Measurements from ENCODE around the gene FANCE. TPM values are rescaled to one million over a fixed set of nuclear protein-coding genes. Genes with fewer than 3 reads are reported as not detected.

Gene FANCE
- total RNA-seq, 4 donors from 2014 or later = 4.1 to 6.6 (median 6.2) TPM

DNA sequence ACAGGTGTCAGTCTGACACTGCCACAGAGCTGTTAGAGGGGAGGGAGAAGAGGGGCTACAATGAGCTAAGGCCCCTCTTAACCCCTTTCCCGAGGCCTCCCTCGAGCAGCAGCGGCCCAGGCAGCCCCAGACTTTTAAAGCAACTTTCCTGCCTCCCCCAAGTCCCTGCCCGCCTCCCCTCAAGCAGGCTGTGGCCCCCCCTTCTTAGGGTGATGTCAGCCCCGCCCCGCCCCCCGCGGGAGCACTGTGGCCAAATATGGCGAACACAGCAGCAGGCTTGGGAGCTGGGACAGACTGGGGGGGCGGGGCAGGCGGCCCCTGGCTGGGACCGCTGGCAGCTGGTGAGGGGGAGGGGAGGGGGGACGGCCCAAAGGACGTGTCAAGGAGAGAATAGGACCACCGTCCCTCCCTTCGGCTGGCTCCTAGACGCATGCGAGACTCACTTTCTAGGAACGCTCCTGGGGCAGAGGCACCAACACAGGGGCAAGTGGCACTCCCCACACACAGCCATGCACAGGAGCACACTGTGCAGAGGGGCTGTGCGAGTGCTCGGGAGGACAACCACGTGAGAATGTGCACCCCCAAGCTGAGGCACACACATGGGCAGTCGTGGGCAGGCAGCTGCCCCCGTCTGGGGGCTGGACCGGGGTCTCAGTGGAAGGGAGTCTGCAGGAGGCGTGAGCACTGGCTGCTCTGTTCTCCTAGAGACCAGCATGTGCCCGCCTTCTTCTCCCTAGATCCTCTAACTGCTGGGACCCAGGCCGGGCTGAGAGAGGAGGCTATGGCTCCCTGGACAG lies 38.1 kb downstream of the FANCE start:
- no peak overlapping the region for H3K4me3 ChIP-seq (replicated peaks in 1 of 3)
- H3K27ac ChIP-seq = peak overlapping the region; percentile 28 to 46 (median 36)
- no peaks in the 10 kb centered on the region for H3K36me3 ChIP-seq
- H3K4me1 ChIP-seq = peaks cover 30 to 78% of the 10 kb centered on the region in 2 donors
- no peak for TF ChIP-seq CTCF (IDR thresholded peaks at IDR 0.05)
- TF ChIP-seq POLR2A (IDR thresholded peaks at IDR 0.05) = no peak
- H3K27me3 ChIP-seq = no peaks in the 10 kb centered on the region
- DNase-seq = peak; percentile 56 to 62
- no peaks in the 10 kb centered on the region for H3K9me3 ChIP-seq
- intact Hi-C loops (cut with DNase I) = no loop called here
- WGBS, 2 donors = 39 to 43% methylated on average over 5 to 19 of the region's 28 CpGs

DNA sequence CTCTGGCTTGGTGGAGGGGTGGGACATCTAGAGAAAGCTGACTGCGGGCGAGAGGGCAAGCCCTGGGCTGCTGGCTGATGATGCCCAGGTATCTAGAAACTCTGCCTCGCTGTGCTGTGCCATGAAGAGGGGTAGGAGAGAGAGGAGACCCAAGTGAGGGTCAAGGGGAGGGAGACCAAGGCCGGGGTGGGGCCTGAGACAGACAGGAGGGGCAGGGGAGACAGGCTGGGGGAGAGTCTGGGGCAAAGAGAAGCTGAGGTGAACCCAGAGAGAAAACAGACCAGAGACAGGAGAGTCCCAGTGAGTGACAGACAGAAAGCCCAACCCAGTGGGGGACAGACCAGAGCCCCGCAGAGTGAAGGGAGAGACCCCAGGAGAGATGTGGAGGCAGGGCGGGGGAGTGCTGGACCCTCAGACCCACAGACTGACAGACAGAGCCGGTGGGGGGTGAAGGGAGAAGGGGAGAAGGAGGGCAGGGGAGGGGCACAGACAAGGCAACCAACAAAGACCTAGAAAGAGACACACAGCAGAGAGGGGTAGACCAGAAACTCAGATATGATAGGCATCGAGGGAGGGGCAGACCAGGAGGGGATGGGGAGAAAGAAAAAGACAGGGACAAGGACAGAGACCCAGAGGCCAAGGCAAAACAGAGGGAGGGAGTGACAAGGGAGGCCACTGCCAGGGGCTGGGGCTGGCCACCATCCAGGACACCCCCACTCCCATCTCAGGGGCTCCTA lies 38.9 kb downstream of the FANCE start:
- intact Hi-C loops (cut with DNase I) = no loop called here
- Histone ChIP-seq H3K4me3 (replicated peaks in 1 of 3) (no peak overlapping the region), H3K36me3 (no peaks in the 10 kb centered on the region), H3K27me3 (no peaks in the 10 kb centered on the region), H3K27ac (peak overlapping the region in 2 of 3 donors; percentile 16 to 46), H3K9me3 (no peaks in the 10 kb centered on the region), H3K4me1 (peaks cover 22 to 78% of the 10 kb centered on the region in 2 donors)
- DNase-seq = no peak
- no peak for TF ChIP-seq POLR2A (IDR thresholded peaks at IDR 0.05)
- no peak for TF ChIP-seq CTCF (IDR thresholded peaks at IDR 0.05)
- 57 to 62% methylated on average over 8 of the region's 8 CpGs for WGBS, 2 donors

GRCh38 chr6:35491558-35492257 lies 39.6 kb downstream of the FANCE start:
- Histone ChIP-seq H3K4me1 (peaks cover 16 to 73% of the 10 kb centered on the region in 2 donors), H3K36me3 (no peaks in the 10 kb centered on the region), H3K9me3 (no peaks in the 10 kb centered on the region), H3K4me3 (replicated peaks in 1 of 3) (no peak overlapping the region), H3K27me3 (no peaks in the 10 kb centered on the region), H3K27ac (no peak overlapping the region)
- 72 to 74% methylated on average over 4 of the region's 5 CpGs for WGBS, 2 donors
- intact Hi-C loops (cut with DNase I) = no loop called here
- peak in 1 of 2 donors; percentile 13 for DNase-seq
- no peak for TF ChIP-seq CTCF (IDR thresholded peaks at IDR 0.05)
- TF ChIP-seq POLR2A (IDR thresholded peaks at IDR 0.05) = no peak

- DNase-seq = peak; percentile 19 to 20
- no peak overlapping the region for H3K27ac ChIP-seq
- H3K27me3 ChIP-seq = no peaks in the 10 kb centered on the region
- H3K4me1 ChIP-seq = peaks cover 12 to 68% of the 10 kb centered on the region in 2 donors
- WGBS, 2 donors = 57 to 62% methylated on average over 7 of the region's 7 CpGs
- intact Hi-C loops (cut with DNase I) = no loop called here
- no peak for TF ChIP-seq POLR2A (IDR thresholded peaks at IDR 0.05)
- TF ChIP-seq CTCF (IDR thresholded peaks at IDR 0.05) = no peak
- no peaks in the 10 kb centered on the region for H3K36me3 ChIP-seq
- H3K4me3 ChIP-seq (replicated peaks in 1 of 3) = no peak overlapping the region
- H3K9me3 ChIP-seq = no peaks in the 10 kb centered on the region
Observed at GRCh38 chr6:35492258-35492973, 40.3 kb downstream of the FANCE start.
